ENCODE measurements around the gene KDM1B. TPM values are rescaled to one million over a fixed set of nuclear protein-coding genes. Genes with fewer than 3 reads are reported as not detected.

The KDM1B gene
- total and polyA plus RNA-seq, 9 donors: 4.7 to 21.7 (median 13.7) TPM

DNA sequence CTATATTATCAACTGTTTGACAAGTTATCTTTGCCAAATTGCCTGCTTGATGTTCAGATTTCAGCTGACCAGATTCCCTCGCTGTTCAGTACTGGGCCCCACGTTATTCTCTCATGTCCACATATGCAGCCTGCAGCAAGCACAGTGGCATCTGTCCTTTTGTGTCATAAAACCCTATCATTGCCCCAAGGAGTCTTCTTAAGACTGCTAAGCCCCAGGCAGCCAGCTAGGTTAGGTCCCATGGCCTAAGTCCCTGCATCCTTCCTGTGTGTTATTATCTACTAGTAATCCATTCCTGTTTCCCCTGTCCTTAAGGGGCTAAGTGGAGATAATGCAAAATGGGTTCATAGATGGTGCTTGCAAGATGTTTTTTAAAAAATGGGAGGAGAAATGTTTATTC, 7.2 kb downstream of the KDM1B start:
- Histone ChIP-seq H3K36me3 (no peaks in the 10 kb centered on the region), H3K4me3 (no peak overlapping the region), H3K27me3 (no peaks in the 10 kb centered on the region), H3K27ac (no peak overlapping the region), H3K9me3 (no peaks in the 10 kb centered on the region), H3K4me1 (ENCODE audit: insufficient read depth) (no peaks in the 10 kb centered on the region)
- 93 to 97% (median 93%) methylated on average over 2 of the region's 2 CpGs for WGBS, 3 donors
- intact Hi-C loops (cut with DNase I): no loop called here
- TF ChIP-seq EP300 (IDR thresholded peaks at IDR 0.05) (no peak), POLR2A (IDR thresholded peaks at IDR 0.05) (no peak)
- TF ChIP-seq, protein P1, sequence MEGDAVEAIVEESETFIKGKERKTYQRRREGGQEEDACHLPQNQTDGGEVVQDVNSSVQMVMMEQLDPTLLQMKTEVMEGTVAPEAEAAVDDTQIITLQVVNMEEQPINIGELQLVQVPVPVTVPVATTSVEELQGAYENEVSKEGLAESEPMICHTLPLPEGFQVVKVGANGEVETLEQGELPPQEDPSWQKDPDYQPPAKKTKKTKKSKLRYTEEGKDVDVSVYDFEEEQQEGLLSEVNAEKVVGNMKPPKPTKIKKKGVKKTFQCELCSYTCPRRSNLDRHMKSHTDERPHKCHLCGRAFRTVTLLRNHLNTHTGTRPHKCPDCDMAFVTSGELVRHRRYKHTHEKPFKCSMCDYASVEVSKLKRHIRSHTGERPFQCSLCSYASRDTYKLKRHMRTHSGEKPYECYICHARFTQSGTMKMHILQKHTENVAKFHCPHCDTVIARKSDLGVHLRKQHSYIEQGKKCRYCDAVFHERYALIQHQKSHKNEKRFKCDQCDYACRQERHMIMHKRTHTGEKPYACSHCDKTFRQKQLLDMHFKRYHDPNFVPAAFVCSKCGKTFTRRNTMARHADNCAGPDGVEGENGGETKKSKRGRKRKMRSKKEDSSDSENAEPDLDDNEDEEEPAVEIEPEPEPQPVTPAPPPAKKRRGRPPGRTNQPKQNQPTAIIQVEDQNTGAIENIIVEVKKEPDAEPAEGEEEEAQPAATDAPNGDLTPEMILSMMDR (IDR thresholded peaks at IDR 0.05): no peak
- DNase-seq: no peak

DNA sequence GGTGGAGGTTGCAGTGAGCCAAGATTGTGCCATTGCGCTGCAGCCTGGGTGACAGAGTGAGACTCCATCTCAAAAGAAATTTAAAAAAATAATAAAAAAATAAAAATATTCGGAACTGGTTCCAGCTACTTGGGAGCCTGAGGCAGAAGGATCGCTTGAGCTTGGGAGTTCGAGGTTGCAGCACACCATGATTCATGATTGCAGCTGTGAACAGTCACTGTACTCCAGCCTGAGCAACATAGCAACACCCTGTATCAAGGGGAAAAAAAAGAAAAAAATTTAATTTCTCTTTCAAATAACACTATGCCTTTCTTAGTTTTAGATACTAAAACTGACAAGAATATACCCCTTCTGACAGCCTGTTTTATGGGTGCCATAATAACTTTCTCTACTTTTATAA, 10.5 kb downstream of the KDM1B start:
- no peak for DNase-seq
- no peak overlapping the region for H3K27ac ChIP-seq
- 89 to 96% (median 91%) methylated on average over 4 of the region's 4 CpGs for WGBS, 3 donors
- TF ChIP-seq EP300 (IDR thresholded peaks at IDR 0.05) (no peak), POLR2A (IDR thresholded peaks at IDR 0.05) (no peak)
- TF ChIP-seq, protein P1 (IDR thresholded peaks at IDR 0.05): no peak
- intact Hi-C loops (cut with DNase I): no loop called here
- no peaks in the 10 kb centered on the region for H3K27me3 ChIP-seq
- H3K4me3 ChIP-seq: no peak overlapping the region
- H3K9me3 ChIP-seq: peaks cover 0 to 4% of the 10 kb centered on the region in 2 donors
- H3K4me1 ChIP-seq (ENCODE audit: insufficient read depth): no peaks in the 10 kb centered on the region
- H3K36me3 ChIP-seq: no peaks in the 10 kb centered on the region

DNA sequence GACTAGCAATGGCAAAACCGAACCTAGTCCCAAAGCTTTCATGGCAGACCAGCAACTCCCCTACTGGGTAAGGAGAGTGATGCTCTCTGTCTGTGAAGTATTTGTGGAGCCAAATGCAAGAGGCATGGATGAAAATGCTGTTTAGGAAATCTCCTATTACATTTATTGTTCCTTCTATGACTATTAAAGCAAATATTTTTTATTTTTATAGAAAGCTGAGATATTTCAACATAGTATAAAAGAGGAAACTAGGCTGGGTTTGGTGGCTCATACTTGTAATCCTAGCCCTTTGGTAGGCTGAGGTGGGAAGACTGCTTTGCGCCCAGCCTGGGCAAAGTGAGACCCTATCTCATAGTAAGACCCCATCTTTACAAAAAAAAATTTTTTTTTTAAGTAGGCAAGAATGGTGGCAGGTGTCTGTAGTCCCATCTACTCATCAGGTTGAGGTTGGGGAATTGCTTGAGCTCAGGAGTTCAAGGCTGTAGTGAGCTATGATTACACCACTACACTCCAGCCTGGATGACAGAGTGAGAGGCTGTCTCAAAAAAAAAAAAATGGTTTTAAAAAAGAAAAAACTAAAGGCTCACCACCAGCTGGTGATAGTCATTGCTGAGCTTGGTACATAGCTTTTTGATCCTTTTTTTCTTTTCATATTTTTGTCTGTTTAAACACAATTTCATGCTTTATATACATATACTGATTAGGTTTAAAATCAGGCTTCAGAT, 11.3 kb downstream of the KDM1B start:
- DNase-seq: no peak
- TF ChIP-seq POLR2A (IDR thresholded peaks at IDR 0.05) (no peak), EP300 (IDR thresholded peaks at IDR 0.05) (no peak)
- TF ChIP-seq, protein P1 (IDR thresholded peaks at IDR 0.05): no peak
- Histone ChIP-seq H3K4me1 (ENCODE audit: insufficient read depth) (no peaks in the 10 kb centered on the region), H3K27ac (no peak overlapping the region), H3K9me3 (peaks cover 0 to 4% of the 10 kb centered on the region in 2 donors), H3K36me3 (no peaks in the 10 kb centered on the region), H3K4me3 (no peak overlapping the region), H3K27me3 (no peaks in the 10 kb centered on the region)
- 93 to 97% (median 96%) methylated on average over 2 of the region's 2 CpGs for WGBS, 3 donors
- intact Hi-C loops (cut with DNase I): no loop called here

DNA sequence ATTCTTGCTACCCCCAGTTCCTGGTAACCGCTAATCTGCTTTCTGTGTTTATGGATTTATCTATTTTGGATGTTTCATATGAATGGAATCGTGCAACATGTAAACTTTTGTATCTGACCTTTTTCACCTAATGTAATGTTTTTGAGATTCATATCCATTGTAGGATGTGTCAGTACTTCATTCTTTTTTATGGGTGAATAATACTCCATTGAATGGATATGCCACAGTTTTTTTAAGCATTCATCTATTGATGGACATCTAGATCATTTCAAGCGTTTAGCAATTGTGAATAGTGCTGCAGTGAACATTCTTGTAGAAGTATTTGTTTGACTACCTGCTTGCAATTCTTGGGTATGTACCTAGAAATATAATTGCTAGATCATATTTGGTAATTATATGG, 13.0 kb downstream of the KDM1B start:
- Histone ChIP-seq H3K4me3 (no peak overlapping the region), H3K9me3 (peaks cover 0 to 4% of the 10 kb centered on the region in 2 donors), H3K27me3 (no peaks in the 10 kb centered on the region), H3K36me3 (no peaks in the 10 kb centered on the region), H3K4me1 (ENCODE audit: insufficient read depth) (no peaks in the 10 kb centered on the region), H3K27ac (no peak overlapping the region)
- TF ChIP-seq POLR2A (IDR thresholded peaks at IDR 0.05): no peak
- TF ChIP-seq, protein P1 (IDR thresholded peaks at IDR 0.05): no peak
- no peak for TF ChIP-seq EP300 (IDR thresholded peaks at IDR 0.05)
- no peak for DNase-seq
- intact Hi-C loops (cut with DNase I): no loop called here
- 97 to 99% (median 98%) methylated on average over 3 of the region's 3 CpGs for WGBS, 3 donors

Measured in ovary (tissue), 9 donors.